Heart right ventricle (tissue), 16 donors: Measurements from ENCODE around the gene SSR3. TPM values are rescaled to one million over a fixed set of nuclear protein-coding genes. Genes with fewer than 3 reads are reported as not detected.

Experiments used
- ATAC-seq, 8 donors: fragments of 200-7000 bp; cut with Tn5 transposase; one replicate each; pipeline ENCODE4 v1.9.1; 2020; ENCODE audit warnings: mild to moderate bottlenecking in 8 of 8, moderate library complexity in 8 of 8, moderate number of reproducible peaks in 1 of 8
- DNase-seq, 2 donors: peaks; one replicate each; pipeline ENCODE4 v3.0.0-alpha.2; 2020
- H3K27ac ChIP-seq, 10 donors: fragments of 200-600 bp; sonication (generic) in 2 of 10; one replicate each; pipeline versions ENCODE4 v1.5.0 to v1.8.0; 2020 to 2022; ENCODE audit warnings: mild to moderate bottlenecking in 3 of 10
- H3K27me3 ChIP-seq, 7 donors: fragments of 200-600 bp; one replicate each; pipeline ENCODE4 v1.8.0; 2021 to 2022; ENCODE audit warnings: mild to moderate bottlenecking in 2 of 7
- H3K36me3 ChIP-seq, 9 donors: fragments of 200-600 bp; sonication (generic) in 1 of 9; one replicate each; pipeline versions ENCODE4 v1.5.0 to v1.8.0; 2020 to 2022; ENCODE audit warnings: mild to moderate bottlenecking in 2 of 9
- H3K4me1 ChIP-seq, 9 donors: fragments of 200-600 bp; sonication (generic) in 1 of 9; one replicate each; pipeline versions ENCODE4 v1.5.0 to v1.8.0; 2020 to 2022; ENCODE audit warnings: mild to moderate bottlenecking in 4 of 9
- H3K4me3 ChIP-seq, 10 donors: fragments of 200-600 bp; sonication (generic) in 2 of 10; one replicate each; pipeline versions ENCODE4 v1.5.0 to v1.8.0; 2020 to 2022; ENCODE audit warnings: mild to moderate bottlenecking in 7 of 10, moderate library complexity in 2 of 10
- H3K9me3 ChIP-seq, 11 donors: fragments of 200-600 bp in 10 of 11; sonication (generic) in 2 of 11; one replicate each; pipeline versions ENCODE4 v1.5.0 to v1.8.0; 2013 to 2022; ENCODE audit warnings: mild to moderate bottlenecking in 2 of 11, control low read depth in 1 of 11, moderate library complexity in 1 of 11
- CTCF ChIP-seq, 9 donors: fragments of 200-600 bp; sonication (generic) in 2 of 9; IDR thresholded peaks; one replicate each; pipeline versions ENCODE4 v1.5.0 to v1.8.0; 2021 to 2022; ENCODE audit warnings: antibody characterized with exemption in 9 of 9, mild to moderate bottlenecking in 5 of 9, moderate library complexity in 1 of 9
- WGBS, 2 donors: extraction: QIAGEN DNeasy Blood & Tissue Kit; methylation state at CpG; one replicate each; pipeline ENCODE4 v1.1.7; 2013; ENCODE audit warnings: inconsistent platforms in 1 of 2; 5-methylcytosine and 5-hydroxymethylcytosine counted together
- intact Hi-C, 10 donors: fragments of 100-400 bp; cut with DNase I; formaldehyde crosslinking; loops; one replicate each; pipeline versions ENCODE4 v1.11.1 to v1.14.2; 2022
- polyA plus RNA-seq, 2 donors: library from polyadenylated mRNA; stranded (reverse); fragments of 200-250 nt; gene quantifications; one replicate each; pipeline ENCODE4 v1.2.3, GENCODE V29; 2013
- total RNA-seq, 10 donors: library from RNA; stranded (reverse); fragmentation: NEBNext Ultra II Directional in 3 of 10; extraction: Animal tissue kit (Norgen Biotek cat#: 25700) in 3 of 10; gene quantifications; one replicate each; pipeline versions ENCODE4 v1.2.1 to v1.2.4, GENCODE V29; 2021 to 2023
- donor health status: Arrhythmogenic right ventricular cardiomyopathy.
- donor health status: ischemic (EF 13 %, LVEDD 7.1; RV severe dilation, severe dysfunction).
- donor health status: healthy with polysubstance abuse.
- donor health status: DM: no; HTN: yes; CAD: no.
- donor health status: DM: no; HTN: no; CAD: no.
- donor health status: ischemic (EF 25% LVEDD 6.9; RV normal size, moderate dysfunction).
- donor health status: ischemic (EF 25% LVEDD 5.7; RV mildly dilated, moderate dysfunction).
- donor health status: healthy.
- donor health status: DM: yes; HTN: yes; CAD: no.
- donor health status: Ischemic cardiomyopathy.
- donor health status: ischemic (EF 35%, LVEDD 5.7; RV mildly dilated, moderate dysfunction).
- donor health status: nonischemic (EF 11% LVEDD 7.7; RV severe dilation, severe dysfunction).
- donor health status: DM: yes; HTN: yes; CAD: no.
- donor health status: PGD.
- donor health status: ischemic (EF 29% LVEDD 5.4; RV normal size, mild dysfunction).
- donor health status: nonischemic (EF 23%, LVEDD 6.1; RV moderate dilation, normal function).

SSR3 gene
- total and polyA plus RNA-seq, 12 donors, result 75.8 to 602 (median 216) TPM

GRCh38 chr3:156581033-156581432, 26.1 kb upstream of the SSR3 start:
- Histone ChIP-seq H3K4me1 (peaks cover 0 to 46% (median 0%) of the 10 kb centered on the region in 9 donors), H3K9me3 (no peaks in the 10 kb centered on the region), H3K4me3 (no peak overlapping the region), H3K27me3 (no peaks in the 10 kb centered on the region), H3K36me3 (no peaks in the 10 kb centered on the region), H3K27ac (no peak overlapping the region)
- ATAC-seq (no peak), DNase-seq (no peak)
- WGBS, 2 donors, result 95 to 97% methylated on average over 4 of the region's 4 CpGs
- TF ChIP-seq CTCF (IDR thresholded peaks at IDR 0.05), result no peak
- intact Hi-C loops, result no loop called here

- Histone ChIP-seq H3K9me3 (no peaks in the 10 kb centered on the region), H3K27ac (no peak overlapping the region), H3K36me3 (no peaks in the 10 kb centered on the region), H3K27me3 (no peaks in the 10 kb centered on the region), H3K4me1 (peaks cover 0 to 46% (median 0%) of the 10 kb centered on the region in 9 donors), H3K4me3 (no peak overlapping the region)
- WGBS, 2 donors, result 57 to 71% methylated on average over 2 of the region's 2 CpGs
- peak in 3 of 8 donors; percentile 39 to 67 (median 55) for ATAC-seq
- intact Hi-C loops, result loop anchor here in 1 of 10 donors (10.0 kb wide), 1 partner anchor 85 kb away; no protein-coding TSS in a partner anchor
- no peak for TF ChIP-seq CTCF (IDR thresholded peaks at IDR 0.05)
- DNase-seq, result no peak
Measured at GRCh38 chr3:156579427-156579851, 24.5 kb upstream of the SSR3 start.

- no peaks in the 10 kb centered on the region for H3K27me3 ChIP-seq
- no peak for ATAC-seq
Measured at GRCh38 chr3:156577736-156578135, 22.8 kb upstream of the SSR3 start.

DNA sequence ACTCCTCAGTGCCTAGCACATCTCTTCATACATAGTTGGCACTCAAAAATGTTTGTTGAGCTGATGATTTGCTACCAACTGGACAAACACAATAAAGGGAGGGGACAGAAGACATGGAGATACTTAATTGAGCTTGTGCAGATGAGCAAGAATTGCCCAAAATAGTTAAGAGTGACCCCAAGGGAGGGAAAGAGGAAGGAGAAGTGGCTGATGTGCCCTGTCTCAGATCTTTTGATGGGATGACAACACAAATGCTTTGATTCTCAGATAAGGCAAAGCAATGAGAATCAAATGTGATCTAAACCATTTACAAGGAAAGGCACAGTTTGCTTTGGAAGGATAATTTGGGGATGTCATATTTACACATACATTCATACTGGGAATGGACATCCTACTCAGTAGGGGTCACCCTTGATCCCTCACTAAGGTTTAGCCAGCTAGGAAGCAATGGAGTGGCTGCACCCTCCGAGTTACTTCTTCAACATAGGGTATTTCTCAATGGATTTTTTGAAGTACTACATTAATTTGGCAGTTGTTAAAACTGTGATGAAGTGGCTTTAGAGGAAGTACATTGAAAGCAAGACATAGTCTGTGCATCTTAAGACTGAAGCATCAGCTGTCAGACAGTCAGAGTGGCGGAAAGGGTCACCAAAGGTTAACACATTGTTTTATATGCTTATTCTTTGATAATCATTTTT, 21.9 kb upstream of the SSR3 start:
- intact Hi-C loops, result loop anchor here in 1 of 10 donors (10.0 kb wide), 1 partner anchor 88 kb away; no protein-coding TSS in a partner anchor

More at GRCh38 chr3:156577736-156578135, 22.8 kb upstream of the SSR3 start:
- Histone ChIP-seq H3K4me3 (no peak overlapping the region), H3K4me1 (peaks cover 0 to 36% (median 0%) of the 10 kb centered on the region in 9 donors), H3K9me3 (no peaks in the 10 kb centered on the region), H3K27ac (no peak overlapping the region), H3K36me3 (no peaks in the 10 kb centered on the region)
- TF ChIP-seq CTCF (IDR thresholded peaks at IDR 0.05), result no peak
- intact Hi-C loops, result loop anchor here in 1 of 10 donors (10.0 kb wide), 1 partner anchor 87 kb away; no protein-coding TSS in a partner anchor
- DNase-seq, result no peak

More for the DNA sequence above, 21.9 kb upstream of the SSR3 start:
- H3K4me1 ChIP-seq, result peaks cover 0 to 36% (median 0%) of the 10 kb centered on the region in 9 donors
- DNase-seq (no peak), ATAC-seq (no peak)
- peak overlapping the region in 1 of 10 donors; percentile 24 for H3K27ac ChIP-seq
- H3K36me3 ChIP-seq, result no peaks in the 10 kb centered on the region
- peak in 5 of 9 donors; percentile 6 to 33 (median 22) for TF ChIP-seq CTCF (IDR thresholded peaks at IDR 0.05)
- WGBS, 2 donors, result 83 to 88% methylated on average over 2 of the region's 2 CpGs
- H3K27me3 ChIP-seq, result no peaks in the 10 kb centered on the region
- H3K4me3 ChIP-seq, result no peak overlapping the region
- no peaks in the 10 kb centered on the region for H3K9me3 ChIP-seq
